ENCODE data around the gene ERFL.

- no peak for TF ChIP-seq CTCF (IDR thresholded peaks at IDR 0.05)
- TF ChIP-seq EP300 (IDR thresholded peaks at IDR 0.05): no peak
- no peak for TF ChIP-seq POLR2AphosphoS5 (IDR thresholded peaks at IDR 0.05)
Observed at GRCh38 chr19:41933693-41934426, 5.6 kb upstream of the ERFL start.

All from esophagus muscularis mucosa (tissue), 4 donors.